Gastrocnemius medialis (tissue), 4 donors: ENCODE results near the gene MRPL43.

Experiments
- CTCF ChIP-seq, 5 experiments: fragments of 450-650 bp in 3 of 5; fragments of 200-600 bp in 2 of 5; sonication (generic) in 2 of 5; IDR thresholded peaks in 4 of 5; conservative IDR thresholded peaks in 1 of 5; 1 replicate in 4 of 5; 2 replicates in 1 of 5; pipeline ENCODE4 v1.5.1; 2016 to 2019; ENCODE audit warnings: antibody characterized with exemption in 5 of 5, mild to moderate bottlenecking in 3 of 5, moderate library complexity in 3 of 5
- POLR2A ChIP-seq, 2 donors: fragments of 450-650 bp; IDR thresholded peaks; one replicate each; pipeline ENCODE4 v1.6.1; 2017; ENCODE audit warnings: antibody characterized with exemption in 2 of 2, mild to moderate bottlenecking in 2 of 2, moderate library complexity in 2 of 2

- no peak for TF ChIP-seq CTCF (IDR thresholded peaks at IDR 0.05 in 4 of 5, conservative IDR thresholded peaks at IDR 0.05 in 1 of 5)
- no peak for TF ChIP-seq POLR2A (IDR thresholded peaks at IDR 0.05)
Measured at GRCh38 chr10:100972115-100972903, 15.0 kb downstream of the MRPL43 start.
